ENCODE results near the gene LSM2. TPM values are rescaled to one million over a fixed set of nuclear protein-coding genes. Genes with fewer than 3 reads are reported as not detected.
A peak's percentile ranks its signal among the peaks of the same experiment; 100 is the strongest.
"Not testable (repeated sequence)": the region's sequence is repeated elsewhere in the genome, so short reads cannot be mapped to it uniquely, and the experiment has no call there.

Gene LSM2
- total RNA-seq, 1 experiment from 2014 or later = 93.6 TPM

- DNase-seq (ENCODE audit: low spot score) = peak; percentile 99
These were observed 20.7 kb upstream of the LSM2 start, which contains the start of gene HSPA1B for GRCh38 chr6:31827286-31828079. Gene HSPA1B, plus strand, starts transcription at chr6:31827738. Its CDS starts 213 bp downstream, at chr6:31827951.

DNA sequence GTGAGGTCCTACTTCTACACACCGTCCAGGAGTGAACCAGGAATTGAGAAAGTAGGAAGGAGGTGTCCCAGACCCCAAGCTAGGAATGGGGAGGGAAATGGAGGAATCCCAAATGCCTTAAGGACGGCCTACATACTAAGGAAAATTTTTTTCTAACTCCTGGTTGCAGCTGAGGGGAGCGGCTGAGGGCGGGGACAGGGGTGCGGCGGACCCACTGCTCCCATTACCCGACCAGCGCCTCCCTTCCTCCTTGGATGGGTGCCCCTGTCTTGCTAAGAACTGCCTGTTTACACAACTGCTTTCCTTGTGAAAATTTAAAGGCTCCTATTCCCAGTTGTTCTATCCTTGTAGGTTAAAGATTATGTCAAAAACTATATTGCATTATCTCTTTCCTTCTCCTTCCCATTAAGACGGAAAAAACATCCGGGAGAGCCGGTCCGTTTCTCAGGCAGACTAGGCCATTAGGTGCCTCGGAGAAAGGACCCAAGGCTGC, 20.1 kb upstream of the LSM2 start:
- peak; percentile 92 for DNase-seq (ENCODE audit: low spot score)

DNA sequence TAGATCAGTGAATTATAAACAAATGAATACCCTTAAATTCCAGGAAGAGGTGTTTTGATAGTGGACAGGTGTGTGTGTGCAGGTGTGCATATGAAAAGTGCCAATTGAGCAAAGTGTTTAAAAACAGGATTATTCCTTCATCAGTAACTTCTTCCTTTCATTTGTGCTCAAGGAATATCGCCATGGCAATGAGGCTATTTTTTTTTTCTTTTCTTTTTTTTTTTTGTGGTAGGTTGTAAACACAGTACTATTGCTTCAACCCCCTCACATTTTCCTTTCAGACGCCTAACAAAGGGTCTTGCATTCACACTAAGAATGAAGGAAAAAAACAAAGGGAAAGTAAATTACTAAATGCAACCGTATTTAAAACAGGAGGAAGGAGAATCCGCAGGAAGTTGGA, 18.8 kb upstream of the LSM2 start:
- DNase-seq (ENCODE audit: low spot score) = no peak

GRCh38 chr6:31823592-31824196, 16.9 kb upstream of the LSM2 start:
- DNase-seq (ENCODE audit: low spot score) = not testable (repeated sequence)

GRCh38 chr6:31822036-31822821, 15.5 kb upstream of the LSM2 start:
- peak; percentile 98 for DNase-seq (ENCODE audit: low spot score)

GRCh38 chr6:31821301-31822035, 14.7 kb upstream of the LSM2 start:
- peak; percentile 83 for DNase-seq (ENCODE audit: low spot score)

- DNase-seq (ENCODE audit: low spot score) = not testable (repeated sequence)
These were observed 13.6 kb upstream of the LSM2 start for GRCh38 chr6:31820399-31820798.

DNA sequence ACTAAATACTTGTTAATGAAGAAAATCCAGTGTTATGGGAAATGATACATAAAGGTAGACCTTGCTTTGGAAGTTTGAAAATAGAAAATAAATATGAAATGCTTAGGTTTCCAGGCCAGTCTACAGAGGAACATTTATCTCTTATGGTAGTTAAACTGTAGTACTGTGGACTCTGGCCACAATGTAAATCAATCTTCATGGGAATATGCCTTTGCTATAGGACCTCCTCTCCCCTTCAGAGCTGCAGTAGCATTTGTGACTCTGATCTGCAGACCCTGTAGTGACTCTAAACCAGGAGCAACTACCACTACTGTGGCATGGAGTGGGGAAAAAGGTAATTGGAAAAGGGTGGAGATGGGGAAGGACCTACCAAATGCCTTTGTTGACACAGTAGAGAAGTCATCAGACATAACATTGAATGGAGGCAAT, 13.1 kb upstream of the LSM2 start:
- no peak for DNase-seq (ENCODE audit: low spot score)

- not testable (repeated sequence) for DNase-seq (ENCODE audit: low spot score)
These were observed 11.3 kb upstream of the LSM2 start for GRCh38 chr6:31817929-31818511.

DNA sequence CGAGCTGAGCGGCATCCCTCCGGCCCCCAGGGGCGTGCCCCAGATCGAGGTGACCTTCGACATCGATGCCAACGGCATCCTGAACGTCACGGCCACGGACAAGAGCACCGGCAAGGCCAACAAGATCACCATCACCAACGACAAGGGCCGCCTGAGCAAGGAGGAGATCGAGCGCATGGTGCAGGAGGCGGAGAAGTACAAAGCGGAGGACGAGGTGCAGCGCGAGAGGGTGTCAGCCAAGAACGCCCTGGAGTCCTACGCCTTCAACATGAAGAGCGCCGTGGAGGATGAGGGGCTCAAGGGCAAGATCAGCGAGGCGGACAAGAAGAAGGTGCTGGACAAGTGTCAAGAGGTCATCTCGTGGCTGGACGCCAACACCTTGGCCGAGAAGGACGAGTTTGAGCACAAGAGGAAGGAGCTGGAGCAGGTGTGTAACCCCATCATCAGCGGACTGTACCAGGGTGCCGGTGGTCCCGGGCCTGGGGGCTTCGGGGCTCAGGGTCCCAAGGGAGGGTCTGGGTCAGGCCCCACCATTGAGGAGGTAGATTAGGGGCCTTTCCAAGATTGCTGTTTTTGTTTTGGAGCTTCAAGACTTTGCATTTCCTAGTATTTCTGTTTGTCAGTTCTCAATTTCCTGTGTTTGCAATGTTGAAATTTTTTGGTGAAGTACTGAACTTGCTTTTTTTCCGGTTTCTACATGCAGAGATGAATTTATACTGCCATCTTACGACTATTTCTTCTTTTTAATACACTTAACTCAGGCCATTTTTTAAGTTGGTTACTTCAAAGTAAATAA, 10.6 kb upstream of the LSM2 start:
- not testable (repeated sequence) for DNase-seq (ENCODE audit: low spot score)

- DNase-seq (ENCODE audit: low spot score) = peak; percentile 92
These were observed 8.5 kb upstream of the LSM2 start, which contains the start of the genes HSPA1A and HSPA1L for GRCh38 chr6:31815025-31815838. Gene HSPA1A, plus strand, starts transcription at chr6:31815543. Its CDS starts 214 bp downstream, at chr6:31815757. Gene HSPA1L, minus strand, starts transcription at chr6:31815283. Its CDS starts 3,311 bp downstream, at chr6:31811972.

DNA sequence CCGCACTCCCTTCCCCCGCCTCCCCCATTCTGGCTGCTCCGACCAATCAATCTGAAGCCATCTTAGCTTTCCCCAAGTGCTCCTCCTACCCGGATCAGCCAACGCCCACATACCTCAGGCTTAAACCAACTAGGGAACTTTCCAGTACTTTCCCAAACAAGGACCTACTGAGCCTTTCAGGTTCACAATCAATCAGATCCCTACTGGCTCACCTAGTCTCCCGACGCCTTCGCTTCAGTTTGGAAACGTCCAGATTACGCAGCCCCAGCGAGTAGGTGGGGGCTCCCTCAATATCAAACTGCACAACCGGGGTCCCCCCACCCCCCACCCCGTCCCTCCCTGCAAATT, 7.9 kb upstream of the LSM2 start:
- DNase-seq (ENCODE audit: low spot score) = peak; percentile 96

- DNase-seq (ENCODE audit: low spot score) = no peak
These were observed 6.7 kb upstream of the LSM2 start for GRCh38 chr6:31813465-31813849.

DNA sequence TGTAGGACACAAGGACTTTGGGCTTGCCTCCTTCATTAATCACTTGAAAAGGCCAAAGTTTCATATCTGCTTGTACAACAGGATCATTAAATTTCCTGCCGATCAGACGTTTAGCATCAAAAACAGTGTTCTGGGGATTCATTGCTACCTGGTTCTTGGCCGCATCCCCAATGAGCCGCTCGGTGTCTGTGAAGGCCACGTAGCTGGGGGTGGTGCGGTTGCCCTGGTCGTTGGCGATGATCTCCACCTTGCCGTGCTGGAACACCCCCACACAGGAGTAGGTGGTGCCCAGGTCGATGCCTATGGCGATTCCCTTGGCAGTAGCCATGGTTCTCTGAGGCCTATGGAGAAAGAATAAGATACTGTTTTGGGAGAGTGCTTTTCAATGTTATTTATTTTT, 4.9 kb upstream of the LSM2 start:
- no peak for DNase-seq (ENCODE audit: low spot score)

- DNase-seq (ENCODE audit: low spot score) = not testable (repeated sequence)
These were observed 1.8 kb upstream of the LSM2 start for GRCh38 chr6:31808599-31808998.

DNA sequence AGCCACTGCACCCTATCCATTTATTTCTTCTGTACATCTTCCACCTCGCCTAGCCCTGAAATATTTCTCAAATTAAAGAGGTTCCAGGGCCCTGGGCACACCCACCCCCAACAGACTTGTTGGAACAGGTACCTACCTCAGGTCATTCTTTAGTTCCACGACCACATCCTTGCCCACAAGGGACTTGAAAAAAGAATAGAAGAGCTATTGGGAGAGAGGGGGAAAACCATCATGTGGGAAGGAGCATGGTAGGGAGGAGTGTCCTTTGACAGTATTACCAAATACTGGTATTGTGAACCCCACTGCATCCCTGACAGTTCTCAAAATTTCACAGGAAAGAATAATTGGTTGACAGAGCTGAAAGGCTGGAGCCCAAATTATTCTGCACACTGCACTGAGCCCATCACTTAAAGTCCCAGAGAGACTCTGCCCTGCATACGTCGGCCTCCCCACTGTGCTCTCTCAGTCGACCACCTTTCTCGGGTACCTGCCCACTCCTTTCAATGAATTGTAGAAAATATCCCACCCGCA, 762 bp downstream of the LSM2 start:
- DNase-seq (ENCODE audit: low spot score) = no peak

DNA sequence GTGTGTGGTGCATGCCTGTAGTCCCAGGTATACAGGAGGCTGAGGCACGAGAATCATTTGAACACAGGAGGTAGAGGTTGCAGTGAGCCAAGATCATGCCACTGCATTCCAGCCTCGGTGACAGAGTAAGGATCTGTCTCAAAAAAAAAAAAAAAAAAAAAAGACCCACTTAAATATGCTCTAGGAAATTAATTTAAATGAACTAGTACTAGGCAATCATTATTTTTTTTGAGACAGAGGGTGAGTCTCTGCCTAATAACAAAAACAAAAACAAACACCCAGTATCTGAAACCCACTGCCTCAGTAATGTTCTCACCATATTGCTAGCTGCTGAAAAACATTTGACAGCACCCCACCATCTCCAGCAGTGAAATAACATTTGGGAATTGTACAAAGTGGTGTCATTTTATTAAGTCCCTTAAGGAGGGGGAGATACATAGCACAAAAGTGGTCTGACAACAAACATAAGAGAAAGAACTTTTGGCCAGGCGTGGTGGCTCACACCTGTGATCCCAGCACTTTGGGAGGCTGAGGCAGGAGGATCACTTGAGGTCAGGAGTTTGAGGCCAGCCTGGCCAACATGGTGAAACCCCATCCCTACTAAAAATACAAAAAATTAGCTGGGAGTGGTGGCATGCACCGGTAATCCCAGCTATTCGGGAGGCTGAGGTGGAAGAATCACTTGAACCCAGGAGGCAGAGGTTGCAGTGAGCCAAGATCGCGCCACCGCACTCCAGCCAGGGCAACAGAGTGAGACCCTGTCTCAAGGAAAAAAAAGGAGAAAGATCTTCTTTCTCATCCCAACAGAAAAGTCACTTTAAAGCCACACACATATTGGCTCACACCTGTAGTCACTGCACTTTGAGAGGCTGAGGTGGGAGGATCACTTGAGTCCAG, 5.5 kb downstream of the LSM2 start:
- DNase-seq (ENCODE audit: low spot score) = not testable (repeated sequence)

DNA sequence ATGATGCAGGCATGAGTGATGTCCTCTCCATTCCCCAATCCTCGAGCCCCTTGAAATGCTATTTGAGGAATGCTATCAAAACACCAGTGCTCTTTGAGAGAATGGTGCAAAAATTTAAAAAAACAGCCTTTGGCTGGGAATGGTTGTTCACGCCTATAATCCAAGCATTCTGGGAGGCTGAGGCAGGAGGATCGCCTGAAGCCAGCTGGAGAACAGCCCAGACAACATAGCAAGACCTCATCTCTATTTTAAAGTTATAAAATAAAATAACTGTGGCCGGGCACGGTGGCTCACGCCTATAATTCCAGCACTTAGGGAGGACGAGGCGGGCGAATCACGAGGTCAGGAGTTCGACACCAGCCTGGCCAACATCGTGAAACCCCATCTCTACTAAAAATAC, 7.0 kb downstream of the LSM2 start:
- no peak for DNase-seq (ENCODE audit: low spot score)
